ENCODE measurements around the gene C7. TPM values are rescaled to one million over a fixed set of nuclear protein-coding genes. Genes with fewer than 3 reads are reported as not detected.
"Not testable (repeated sequence)": the region's sequence is repeated elsewhere in the genome, so short reads cannot be mapped to it uniquely, and the experiment has no call there.

Gene C7
- total RNA-seq, 6 experiments from 2014 or later, result 49.0 to 191 (median 90.0) TPM

GRCh38 chr5:40879163-40879942 is 29.9 kb upstream of the C7 start:
- TF ChIP-seq POLR2A (IDR thresholded peaks at IDR 0.05) (no peak), CTCF (IDR thresholded peaks at IDR 0.05) (peak; percentile 60 to 63 (median 62))
- intact Hi-C loops (cut with DNase I), result no loop called here
- WGBS (ENCODE audit: insufficient coverage, low coverage, low lambda C conversion rate, missing lambda C conversion rate), result 20% methylated on average over 10 of the region's 10 CpGs

GRCh38 chr5:40882291-40882690 is 27.0 kb upstream of the C7 start:
- intact Hi-C loops (cut with DNase I), result no loop called here
- no peaks in the 10 kb centered on the region for H3K36me3 ChIP-seq
- H3K27ac ChIP-seq, result no peak overlapping the region
- TF ChIP-seq CTCF (IDR thresholded peaks at IDR 0.05) (no peak), POLR2A (IDR thresholded peaks at IDR 0.05) (no peak)
- H3K27me3 ChIP-seq, result no peaks in the 10 kb centered on the region
- ATAC-seq (no peak), DNase-seq (no peak)
- no peaks in the 10 kb centered on the region for H3K4me1 ChIP-seq
- no peak overlapping the region for H3K4me3 ChIP-seq
- 80% methylated on average over 1 of the region's 4 CpGs for WGBS (ENCODE audit: insufficient coverage, low coverage, low lambda C conversion rate, missing lambda C conversion rate)
- H3K9me3 ChIP-seq, result no peaks in the 10 kb centered on the region

More at GRCh38 chr5:40879163-40879942, 29.9 kb upstream of the C7 start:
- H3K4me1 ChIP-seq, result no peaks in the 10 kb centered on the region
- H3K4me3 ChIP-seq, result no peak overlapping the region
- no peaks in the 10 kb centered on the region for H3K36me3 ChIP-seq
- H3K9me3 ChIP-seq, result no peaks in the 10 kb centered on the region
- H3K27ac ChIP-seq, result no peak overlapping the region
- no peaks in the 10 kb centered on the region for H3K27me3 ChIP-seq
- no peak for DNase-seq
- ATAC-seq, result peak; percentile 57 to 80 (median 72)

GRCh38 chr5:40883051-40883450 is 26.2 kb upstream of the C7 start:
- H3K4me3 ChIP-seq; intact Hi-C loops (cut with DNase I); H3K9me3 ChIP-seq; H3K36me3 ChIP-seq; H3K27me3 ChIP-seq; DNase-seq; H3K4me1 ChIP-seq; H3K27ac ChIP-seq: not testable (repeated sequence)
- peak in 1 of 4 donors; percentile 30 for ATAC-seq
- 23% methylated on average over 1 of the region's 1 CpG for WGBS (ENCODE audit: insufficient coverage, low coverage, low lambda C conversion rate, missing lambda C conversion rate)

- H3K27me3 ChIP-seq; H3K36me3 ChIP-seq; H3K4me1 ChIP-seq; H3K9me3 ChIP-seq; intact Hi-C loops (cut with DNase I): not testable (repeated sequence)
- WGBS (ENCODE audit: insufficient coverage, low coverage, low lambda C conversion rate, missing lambda C conversion rate), result 25% methylated on average over 4 of the region's 10 CpGs
- ATAC-seq (peak; percentile 51 to 88 (median 56)), DNase-seq (peak; percentile 69 to 86 (median 83))
- H3K4me3 ChIP-seq, result peak overlapping the region in 2 of 3 donors; percentile 34 to 45
- peak overlapping the region in 1 of 3 donors; percentile 58 for H3K27ac ChIP-seq
Measured at GRCh38 chr5:40895440-40896425, 13.6 kb upstream of the C7 start.

- H3K9me3 ChIP-seq, result no peaks in the 10 kb centered on the region
- H3K27ac ChIP-seq, result peak overlapping the region in 2 of 3 donors; percentile 18 to 53
- no peak overlapping the region for H3K4me3 ChIP-seq
- H3K4me1 ChIP-seq, result peaks cover 0 to 21% (median 9%) of the 10 kb centered on the region in 4 donors
- ATAC-seq (peak; percentile 94 to 99 (median 98)), DNase-seq (peak in 2 of 3 donors; percentile 32 to 78)
- 6% methylated on average over 7 of the region's 7 CpGs for WGBS (ENCODE audit: insufficient coverage, low coverage, low lambda C conversion rate, missing lambda C conversion rate)
- H3K27me3 ChIP-seq, result no peaks in the 10 kb centered on the region
- TF ChIP-seq CTCF (IDR thresholded peaks at IDR 0.05), result peak; percentile 95 to 98 (median 96)
- no peak for TF ChIP-seq POLR2A (IDR thresholded peaks at IDR 0.05)
- intact Hi-C loops (cut with DNase I), result no loop called here
- no peaks in the 10 kb centered on the region for H3K36me3 ChIP-seq
Measured at GRCh38 chr5:40904205-40904993, 4.9 kb upstream of the C7 start.

All from right lobe of liver (tissue), 6 donors.